Placental epithelial cell (primary cell): ENCODE data around the gene KAT7. TPM values are rescaled to one million over a fixed set of nuclear protein-coding genes. Genes with fewer than 3 reads are reported as not detected.

Source experiments
- total RNA-seq: library from RNA; depleted of rRNA; stranded (reverse); fragments of >200 nt; gene quantifications from 2 replicates; pipeline ENCODE4 v1.2.3, GENCODE V29; 2012

Gene KAT7
- total RNA-seq: 38.5 and 44.8 TPM in 2 replicates

GRCh38 chr17:49788478-49789242 is at the start of gene KAT7:
KAT7 (plus strand) TSS chr17:49788681; CDS start chr17:49788835, 154 bp downstream.

DNA sequence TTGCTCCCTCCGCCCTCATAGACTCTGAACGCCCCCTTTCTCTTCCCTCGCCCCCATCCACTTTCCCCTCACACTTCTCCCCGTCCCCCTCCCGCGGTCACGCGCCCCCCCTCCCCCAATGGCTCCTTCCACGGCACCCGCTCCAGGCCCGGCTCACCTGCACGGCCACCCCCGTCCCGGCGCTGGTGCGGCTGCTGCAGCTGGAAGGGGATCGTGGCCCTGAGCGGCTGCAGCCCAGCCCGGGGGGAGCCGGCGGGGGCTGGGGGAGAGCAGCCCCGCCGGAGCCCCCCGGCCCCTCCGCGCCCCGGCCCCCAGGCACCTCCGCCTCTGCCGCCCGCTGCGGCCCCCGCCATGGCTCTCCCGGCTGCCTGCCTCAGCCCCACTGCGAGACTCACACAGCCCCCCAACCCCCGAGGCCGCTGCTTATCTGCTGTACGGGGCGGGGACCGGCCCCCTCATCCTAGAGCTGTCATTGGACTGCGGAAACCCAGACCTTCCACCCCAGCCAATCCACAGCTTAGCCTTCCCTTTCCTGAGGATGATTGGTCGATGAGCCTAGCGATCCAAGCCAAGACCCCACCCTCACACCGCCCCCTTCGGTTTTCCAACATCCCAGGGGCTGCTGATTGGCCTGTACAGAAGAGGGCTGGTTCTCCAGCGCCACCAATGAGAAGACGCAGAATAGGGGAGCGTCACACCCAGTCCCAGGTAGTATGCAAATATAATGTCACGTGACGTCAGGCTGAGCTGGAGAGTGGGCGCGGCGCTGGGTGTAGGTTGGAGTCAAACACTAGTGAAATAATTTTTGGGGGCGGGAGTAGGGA is 24.5 kb upstream of the KAT7 start, which contains the start of gene FAM117A:
FAM117A (minus strand) TSS at position 397 of the 824 bp plus-strand sequence; CDS start at position 353, 44 bp downstream.

DNA sequence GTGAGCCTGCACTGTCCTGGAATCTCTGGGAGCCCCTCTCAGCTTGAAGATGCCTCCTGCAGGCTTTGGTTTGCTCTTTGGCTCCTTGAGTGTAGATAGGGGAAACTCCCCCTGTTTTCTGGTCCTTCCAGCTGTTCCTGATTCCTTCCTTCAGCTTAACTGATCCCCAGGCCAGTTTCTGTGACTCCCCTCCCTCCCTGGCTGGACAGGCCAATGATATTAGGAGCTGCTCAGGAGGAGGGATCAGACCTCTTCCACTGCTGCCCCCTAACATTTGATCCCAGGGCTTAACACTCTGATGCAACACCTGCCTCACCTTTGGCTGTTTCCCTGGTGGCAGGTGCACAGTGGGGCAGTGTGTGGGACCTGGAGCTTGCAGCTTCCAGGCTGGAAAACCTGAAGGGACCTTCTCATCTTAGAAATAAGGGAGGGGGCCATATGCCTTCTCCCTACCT is 59.6 kb downstream of the KAT7 start, which contains the start of gene TAC4:
TAC4 (minus strand) TSS at position 51 of the 455 bp plus-strand sequence. CDS start 52 bp downstream, outside the sequence.

Other genes with a start within 250 kb of the KAT7 start
- 2.0 and 2.1 TPM in 2 replicates for gene NXPH3, start 212.8 kb upstream of the KAT7 start, total RNA-seq
- 61.1 and 69.5 TPM in 2 replicates for gene SPOP, start 110.6 kb upstream of the KAT7 start, total RNA-seq
- gene SLC35B1, start 80.7 kb upstream of the KAT7 start, total RNA-seq: 44.8 and 90.1 TPM in 2 replicates
- 2.7 and 3.8 TPM in 2 replicates for gene FAM117A, start 24.6 kb upstream of the KAT7 start, total RNA-seq
- not detected in 2 replicates for gene TAC4, start 59.4 kb downstream of the KAT7 start, total RNA-seq
- gene DLX4, start 180.5 kb downstream of the KAT7 start, total RNA-seq: 0.11 TPM in 1 of 2 replicates, not detected in the other
- gene DLX3, start 206.5 kb downstream of the KAT7 start, total RNA-seq: under 0.01 and 0.33 TPM in 2 replicates